ENCODE measurements around the gene NRXN2.

Gene NRXN2

GRCh38 chr11:64591257-64592233 is 131.5 kb downstream of the NRXN2 start:
- TF ChIP-seq NFIC (IDR thresholded peaks at IDR 0.05) (no peak), RAD21 (IDR thresholded peaks at IDR 0.05; ENCODE audit: low read depth) (no peak), REST (IDR thresholded peaks at IDR 0.05; ENCODE audit: low read depth) (no peak), ZBTB7A (IDR thresholded peaks at IDR 0.05; ENCODE audit: low read depth) (no peak), TCF12 (IDR thresholded peaks at IDR 0.05; ENCODE audit: low read depth) (no peak), USF1 (IDR thresholded peaks at IDR 0.05) (no peak), CEBPB (IDR thresholded peaks at IDR 0.05) (no peak), YY1 (IDR thresholded peaks at IDR 0.05; ENCODE audit: low read depth) (no peak), TAF1 (IDR thresholded peaks at IDR 0.05; ENCODE audit: low read depth) (no peak), EP300 (IDR thresholded peaks at IDR 0.05; ENCODE audit: borderline replicate concordance) (no peak), FOXM1 (IDR thresholded peaks at IDR 0.05; ENCODE audit: borderline replicate concordance, low read depth) (no peak), TEAD4 (IDR thresholded peaks at IDR 0.05) (no peak), EGR1 (IDR thresholded peaks at IDR 0.05) (no peak), MAX (IDR thresholded peaks at IDR 0.05) (no peak), CREB1 (IDR thresholded peaks at IDR 0.05; ENCODE audit: low read depth) (no peak)

- no peak for TF ChIP-seq ZBTB7A (IDR thresholded peaks at IDR 0.05; ENCODE audit: low read depth)
- TF ChIP-seq TEAD4 (IDR thresholded peaks at IDR 0.05), result no peak
- no peak for TF ChIP-seq CEBPB (IDR thresholded peaks at IDR 0.05)
- no peak for TF ChIP-seq FOXM1 (IDR thresholded peaks at IDR 0.05; ENCODE audit: borderline replicate concordance, low read depth)
- no peak for TF ChIP-seq EGR1 (IDR thresholded peaks at IDR 0.05)
- TF ChIP-seq EP300 (IDR thresholded peaks at IDR 0.05; ENCODE audit: borderline replicate concordance), result no peak
- no peak for TF ChIP-seq CREB1 (IDR thresholded peaks at IDR 0.05; ENCODE audit: low read depth)
- no peak for TF ChIP-seq YY1 (IDR thresholded peaks at IDR 0.05; ENCODE audit: low read depth)
- no peak for TF ChIP-seq MAX (IDR thresholded peaks at IDR 0.05)
- no peak for TF ChIP-seq NFIC (IDR thresholded peaks at IDR 0.05)
- TF ChIP-seq RAD21 (IDR thresholded peaks at IDR 0.05; ENCODE audit: low read depth), result no peak
- TF ChIP-seq USF1 (IDR thresholded peaks at IDR 0.05), result no peak
- TF ChIP-seq TCF12 (IDR thresholded peaks at IDR 0.05; ENCODE audit: low read depth), result no peak
- TF ChIP-seq TAF1 (IDR thresholded peaks at IDR 0.05; ENCODE audit: low read depth), result no peak
- TF ChIP-seq REST (IDR thresholded peaks at IDR 0.05; ENCODE audit: low read depth), result no peak
These were observed 132.2 kb downstream of the NRXN2 start, which contains the start of gene SLC22A12 for GRCh38 chr11:64590763-64591221. TSS of gene SLC22A12 (plus strand) at chr11:64591220. CDS start at chr11:64591557, 337 bp downstream.

- TF ChIP-seq ZBTB7A (IDR thresholded peaks at IDR 0.05; ENCODE audit: low read depth) (no peak), CEBPB (IDR thresholded peaks at IDR 0.05) (no peak), MAX (IDR thresholded peaks at IDR 0.05) (no peak), TCF12 (IDR thresholded peaks at IDR 0.05; ENCODE audit: low read depth) (no peak), NFIC (IDR thresholded peaks at IDR 0.05) (no peak), RAD21 (IDR thresholded peaks at IDR 0.05; ENCODE audit: low read depth) (no peak)
These were observed 134.3 kb downstream of the NRXN2 start for GRCh38 chr11:64588701-64589100.

- no peak for TF ChIP-seq ZBTB7A (IDR thresholded peaks at IDR 0.05; ENCODE audit: low read depth)
- no peak for TF ChIP-seq EGR1 (IDR thresholded peaks at IDR 0.05)
- TF ChIP-seq YY1 (IDR thresholded peaks at IDR 0.05; ENCODE audit: low read depth), result no peak
- TF ChIP-seq FOXM1 (IDR thresholded peaks at IDR 0.05; ENCODE audit: borderline replicate concordance, low read depth), result no peak
- TF ChIP-seq TAF1 (IDR thresholded peaks at IDR 0.05; ENCODE audit: low read depth), result no peak
- no peak for TF ChIP-seq CEBPB (IDR thresholded peaks at IDR 0.05)
- no peak for TF ChIP-seq EP300 (IDR thresholded peaks at IDR 0.05; ENCODE audit: borderline replicate concordance)
- no peak for TF ChIP-seq RAD21 (IDR thresholded peaks at IDR 0.05; ENCODE audit: low read depth)
- TF ChIP-seq TCF12 (IDR thresholded peaks at IDR 0.05; ENCODE audit: low read depth), result no peak
- no peak for TF ChIP-seq TEAD4 (IDR thresholded peaks at IDR 0.05)
- no peak for TF ChIP-seq CREB1 (IDR thresholded peaks at IDR 0.05; ENCODE audit: low read depth)
These were observed 136.6 kb downstream of the NRXN2 start for GRCh38 chr11:64586366-64586765.

GRCh38 chr11:64585150-64585549 is 137.8 kb downstream of the NRXN2 start:
- TF ChIP-seq RAD21 (IDR thresholded peaks at IDR 0.05; ENCODE audit: low read depth) (no peak), EP300 (IDR thresholded peaks at IDR 0.05; ENCODE audit: borderline replicate concordance) (no peak), YY1 (IDR thresholded peaks at IDR 0.05; ENCODE audit: low read depth) (no peak), NFIC (IDR thresholded peaks at IDR 0.05) (no peak), EGR1 (IDR thresholded peaks at IDR 0.05) (no peak), REST (IDR thresholded peaks at IDR 0.05; ENCODE audit: low read depth) (no peak)

Data from Ishikawa (cell line).